Breast epithelium (tissue), 3 donors: ENCODE data around the gene ARHGAP4.
A peak's percentile ranks its signal among the peaks of the same experiment; 100 is the strongest.

Experiments used
- POLR2A ChIP-seq: fragments of 450-650 bp; IDR thresholded peaks from one replicate; pipeline ENCODE4 v1.6.1; 2016; ENCODE audit warnings: antibody characterized with exemption, mild to moderate bottlenecking, moderate library complexity
- POLR2AphosphoS5 ChIP-seq, 3 donors: sonication (generic); formaldehyde crosslinking; IDR thresholded peaks; one replicate each; pipeline ENCODE4 v1.6.1; 2017; ENCODE audit warnings: antibody characterized with exemption in 3 of 3
- TF ChIP-seq, protein P1 (sequence below), 3 donors: fragments of 450-650 bp; IDR thresholded peaks; one replicate each; pipeline ENCODE4 v1.5.1; 2016 to 2017; ENCODE audit warnings: antibody characterized with exemption in 3 of 3, mild to moderate bottlenecking in 3 of 3, moderate library complexity in 3 of 3

DNA sequence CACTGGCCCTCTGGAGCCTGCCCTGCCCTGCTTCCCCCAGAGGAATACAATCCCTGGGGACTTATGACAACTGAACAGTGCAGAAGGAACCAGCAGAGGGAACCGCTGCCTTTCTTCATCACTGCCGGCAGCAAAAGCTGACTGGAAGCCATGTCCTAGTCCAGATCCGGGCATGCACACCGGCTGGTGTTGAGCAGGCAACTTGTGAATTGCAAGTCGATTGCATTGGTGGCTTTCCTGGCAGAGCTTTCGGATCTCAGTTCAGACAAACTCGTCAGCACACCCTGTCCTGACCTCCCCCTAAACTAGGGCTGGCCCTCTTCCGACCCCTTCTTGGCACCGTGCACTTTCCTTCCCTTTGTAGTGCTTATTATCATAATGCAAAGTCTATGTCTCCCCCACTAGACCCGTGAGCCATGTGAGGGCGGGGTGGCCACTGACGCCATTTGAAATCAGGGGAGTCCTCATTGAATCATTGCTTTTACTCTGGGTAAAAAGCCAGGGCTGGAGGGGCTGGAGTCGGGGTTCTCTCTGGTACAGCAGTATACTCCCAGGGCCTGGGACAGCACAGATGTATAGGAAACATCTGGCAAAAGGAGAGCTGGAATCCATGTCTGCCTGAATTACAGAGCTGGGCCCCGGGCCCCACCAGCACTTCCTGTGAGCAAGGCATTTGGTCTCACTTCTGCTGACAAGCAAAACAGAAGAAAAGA is 1.8 kb downstream of the ARHGAP4 start:
- no peak for TF ChIP-seq POLR2A
- TF ChIP-seq, protein P1, sequence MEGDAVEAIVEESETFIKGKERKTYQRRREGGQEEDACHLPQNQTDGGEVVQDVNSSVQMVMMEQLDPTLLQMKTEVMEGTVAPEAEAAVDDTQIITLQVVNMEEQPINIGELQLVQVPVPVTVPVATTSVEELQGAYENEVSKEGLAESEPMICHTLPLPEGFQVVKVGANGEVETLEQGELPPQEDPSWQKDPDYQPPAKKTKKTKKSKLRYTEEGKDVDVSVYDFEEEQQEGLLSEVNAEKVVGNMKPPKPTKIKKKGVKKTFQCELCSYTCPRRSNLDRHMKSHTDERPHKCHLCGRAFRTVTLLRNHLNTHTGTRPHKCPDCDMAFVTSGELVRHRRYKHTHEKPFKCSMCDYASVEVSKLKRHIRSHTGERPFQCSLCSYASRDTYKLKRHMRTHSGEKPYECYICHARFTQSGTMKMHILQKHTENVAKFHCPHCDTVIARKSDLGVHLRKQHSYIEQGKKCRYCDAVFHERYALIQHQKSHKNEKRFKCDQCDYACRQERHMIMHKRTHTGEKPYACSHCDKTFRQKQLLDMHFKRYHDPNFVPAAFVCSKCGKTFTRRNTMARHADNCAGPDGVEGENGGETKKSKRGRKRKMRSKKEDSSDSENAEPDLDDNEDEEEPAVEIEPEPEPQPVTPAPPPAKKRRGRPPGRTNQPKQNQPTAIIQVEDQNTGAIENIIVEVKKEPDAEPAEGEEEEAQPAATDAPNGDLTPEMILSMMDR (IDR thresholded peaks at IDR 0.05): peak in 1 of 3 donors; percentile 10
- no peak for TF ChIP-seq POLR2AphosphoS5 (IDR thresholded peaks at IDR 0.05)
